GM12878 (cell line): ENCODE measurements around the gene CIB2. TPM values are rescaled to one million over a fixed set of nuclear protein-coding genes. Genes with fewer than 3 reads are reported as not detected.
A peak's percentile ranks its signal among the peaks of the same experiment; 100 is the strongest.

Experiments used
- ATAC-seq: fragments of 200-7000 bp; cut with Tn5 transposase; 3 replicates; pipeline ENCODE4 v1.9.1; 2020; ENCODE audit warnings: mild to moderate bottlenecking, moderate library complexity
- BruUV-seq: library from RNA; stranded (reverse); fragments of 400-500 nt; replicated peaks from 2 replicates; lab custom pipeline; 2021; lab: Mats Ljungman, UMichigan
- CTCF ChIA-PET: fragments of 300-600 bp; sonication (Branson Sonifier 250); formaldehyde crosslinking; extraction: SDS; loops from one replicate; lab custom pipeline; 2021; ENCODE audit warnings: inconsistent platforms; lab: Yijun Ruan, JAX
- POLR2A ChIA-PET: fragments of 350-600 bp; formaldehyde crosslinking; extraction: SDS; loops from one replicate; lab custom pipeline; 2021; ENCODE audit warnings: inconsistent platforms; lab: Charles Lee
- RAD21 ChIA-PET: fragments of 300-600 bp; sonication (Branson Sonifier 250); formaldehyde crosslinking; loops from one replicate; lab custom pipeline; 2023; ENCODE audit warnings: antibody characterized with exemption; ENCODE audit not compliant: unreplicated experiment; lab: Charles Lee
- SMC1A ChIA-PET: fragments of 300-600 bp; sonication (Branson Sonifier 250); formaldehyde crosslinking; loops from one replicate; lab custom pipeline; 2023; ENCODE audit not compliant: unreplicated experiment, uncharacterized antibody; lab: Charles Lee
- DNase-seq: peaks from one replicate; pipeline ENCODE4 v3.0.0-alpha.2; 2011; ENCODE audit warnings: low read depth, low spot score
- FAIRE-seq: peaks from 3 replicates; lab custom pipeline; 2011; peaks lifted over from hg19 to GRCh38; lab: Jason Lieb, UNC
- H2AFZ ChIP-seq: 2 replicates; pipeline ENCODE4 v1.6.0; 2011; ENCODE audit warnings: low read depth, low read length, control low read depth; ENCODE audit not compliant: control insufficient read depth
- H3K27ac ChIP-seq: 2 replicates; pipeline ENCODE4 v1.5.1; 2011; ENCODE audit warnings: control low read depth; ENCODE audit not compliant: control insufficient read depth, insufficient read depth
- H3K27me3 ChIP-seq, 2 experiments: replicated peaks in 1 of 2; 2 replicates each; pipeline versions ENCODE4 v1.6.0 to v1.6.1; 2011; ENCODE audit warnings: low read length in 1 of 2; ENCODE audit not compliant: control insufficient read depth in 2 of 2, insufficient read depth in 2 of 2
- H3K36me3 ChIP-seq, 2 experiments: 2 replicates each; pipeline ENCODE4 v1.5.1; 2011; ENCODE audit warnings: low read length in 1 of 2; ENCODE audit not compliant: control insufficient read depth in 2 of 2, insufficient read depth in 2 of 2
- H3K4me1 ChIP-seq: 2 replicates; pipeline ENCODE4 v1.6.1; 2011; ENCODE audit warnings: mild to moderate bottlenecking, low read length, moderate library complexity, mixed read lengths; ENCODE audit not compliant: control insufficient read depth, insufficient read depth
- H3K4me2 ChIP-seq: 2 replicates; pipeline ENCODE4 v1.6.0; 2011; ENCODE audit warnings: control low read depth; ENCODE audit not compliant: control insufficient read depth, insufficient read depth
- H3K4me3 ChIP-seq: fragments of 200-600 bp; sonication (generic); 2 replicates; pipeline ENCODE4 v1.5.1; 2016
- H3K79me2 ChIP-seq: 2 replicates; pipeline ENCODE4 v1.6.0; 2011; ENCODE audit warnings: low read length; ENCODE audit not compliant: control insufficient read depth, insufficient read depth
- H3K9ac ChIP-seq: 2 replicates; pipeline ENCODE4 v1.8.0; 2011; ENCODE audit warnings: low read length, control low read depth, mixed read lengths; ENCODE audit not compliant: control insufficient read depth, insufficient read depth
- H3K9me3 ChIP-seq: replicated peaks from 3 replicates; pipeline ENCODE4 v1.5.1; 2011; ENCODE audit warnings: mild to moderate bottlenecking, low read length; ENCODE audit not compliant: control insufficient read depth, insufficient read depth
- H4K20me1 ChIP-seq: 2 replicates; pipeline ENCODE4 v1.6.0; 2011; ENCODE audit not compliant: control insufficient read depth, insufficient read depth
- BRCA1 ChIP-seq: IDR thresholded peaks from 2 replicates; pipeline ENCODE4 v1.6.1; 2011; ENCODE audit warnings: low read depth, low read length, improper control_type of control experiment
- CEBPB ChIP-seq, 2 experiments: fragments of 150-350 bp in 1 of 2; IDR thresholded peaks; 2 replicates each; pipeline ENCODE4 v1.6.1; 2012 to 2014; ENCODE audit warnings: low read depth in 2 of 2, low read length in 2 of 2, borderline replicate concordance in 1 of 2, inconsistent platforms in 1 of 2
- CHD1 ChIP-seq: IDR thresholded peaks from 2 replicates; pipeline ENCODE4 v1.6.1; 2012; ENCODE audit warnings: low read depth, low read length, improper control_type of control experiment
- MEF2A ChIP-seq: IDR thresholded peaks from 2 replicates; pipeline ENCODE4 v1.6.1; 2011; ENCODE audit warnings: low read depth, mild to moderate bottlenecking, low read length, moderate library complexity; ENCODE audit not compliant: insufficient read depth
- MEF2B ChIP-seq: fragments of 450-650 bp; IDR thresholded peaks from 2 replicates; pipeline ENCODE4 v1.6.1; 2018; ENCODE audit warnings: mild to moderate bottlenecking, moderate library complexity; ENCODE audit not compliant: partially characterized antibody, poor library complexity, severe bottlenecking
- WGBS: methylation state at CpG from one replicate; pipeline ENCODE4 v1.1.6; 2016; ENCODE audit warnings: low lambda C conversion rate; ENCODE audit not compliant: insufficient replicate concordance, insufficient coverage; ENCODE audit errors: missing lambda C conversion rate; 5-methylcytosine and 5-hydroxymethylcytosine counted together
- in situ Hi-C: fragments of 300-500 bp; cut with MboI; formaldehyde crosslinking; loops from 9 replicates; pipeline ENCODE4 v1.14.3; 2018; ENCODE audit warnings: mixed read lengths
- intact Hi-C: fragments of 100-400 bp; cut with micrococcal nuclease; formaldehyde crosslinking; loops from one replicate; pipeline ENCODE4 v1.14.2; 2022; ENCODE audit not compliant: unreplicated experiment
- polyA plus RNA-seq, 11 experiments: library from polyadenylated mRNA; depleted of rRNA in 4 of 11; unstranded in 6 of 11; stranded (reverse) in 5 of 11; fragments of >200 nt; fragmentation: Nextera tagmentation in 4 of 11; fragmentation: Illumina TruSeq in 1 of 11; extraction: Ambion mirVana in 4 of 11; extraction: Trizol in 1 of 11; gene quantifications; 1 replicate in 1 of 11; 2 replicates in 10 of 11; pipeline versions ENCODE4 v1.2.1 to v1.2.3, GENCODE V29; 2011 to 2016; ENCODE audit warnings: inconsistent platforms in 2 of 11, missing spikeins in 2 of 11, low read depth in 1 of 11
- total RNA-seq, 4 experiments: library from RNA; depleted of rRNA in 3 of 4; stranded (reverse); fragments of >200 nt in 3 of 4; fragmentation: Illumina TruSeq in 1 of 4; extraction: Trizol in 1 of 4; gene quantifications; 2 replicates each; pipeline versions ENCODE4 v1.2.1 to v1.2.3, GENCODE V29; 2013 to 2021
- TF ChIP-seq, protein P1 (sequence below): fragments of 450-650 bp; IDR thresholded peaks from 2 replicates; pipeline ENCODE4 v1.6.1; 2017; ENCODE audit warnings: mild to moderate bottlenecking, moderate library complexity
- TF ChIP-seq, protein P2 (sequence below): fragments of 450-650 bp; formaldehyde crosslinking; IDR thresholded peaks from 2 replicates; pipeline ENCODE4 v1.4.0; 2022; ENCODE audit warnings: mild to moderate bottlenecking, moderate library complexity
- TF ChIP-seq, protein P3 (sequence below): IDR thresholded peaks from 2 replicates; pipeline ENCODE4 v1.6.1; 2012; ENCODE audit warnings: low read depth, low read length, improper control_type of control experiment
- TF ChIP-seq, protein P4 (sequence below): fragments of 450-650 bp; IDR thresholded peaks from 2 replicates; pipeline ENCODE4 v1.6.1; 2017; ENCODE audit warnings: low read depth, mild to moderate bottlenecking, moderate library complexity
- TF ChIP-seq, protein P5 (sequence below): fragments of 450-650 bp; IDR thresholded peaks from 2 replicates; pipeline ENCODE4 v1.6.1; 2016; ENCODE audit warnings: mild to moderate bottlenecking

CIB2 gene
- total and polyA plus RNA-seq, 10 of the 15 experiments (the other 5 are each of a cell fraction or from before 2014, with no cell fraction given): 0.56 to 12.1 (median 7.1) TPM

DNA sequence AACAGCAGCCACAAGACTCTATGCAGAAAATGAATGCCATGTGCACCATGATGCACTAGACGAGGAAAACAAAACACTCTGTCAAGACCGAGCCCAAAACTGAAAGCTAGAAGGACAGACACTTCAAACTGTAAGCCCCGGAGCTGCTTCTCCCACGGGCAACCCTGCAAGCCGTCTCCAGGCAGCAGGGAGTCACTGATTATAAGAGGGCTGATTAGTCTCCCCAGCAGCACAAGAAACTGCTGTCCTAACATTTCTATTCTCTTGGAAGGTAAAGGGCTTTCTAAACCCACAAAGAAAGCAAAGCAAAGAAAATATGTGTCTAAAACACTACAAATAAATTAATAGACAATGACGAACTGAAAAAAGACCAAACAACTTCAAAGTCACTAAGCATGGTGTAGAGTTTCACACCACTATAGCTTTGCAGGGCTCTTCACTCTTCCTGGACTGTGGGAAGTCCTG, 69.2 kb downstream of the CIB2 start:
- DNase-seq (no peak), ATAC-seq (peak; percentile 60), FAIRE-seq (peak; percentile 68)
- H4K20me1 ChIP-seq: no peaks in the 10 kb centered on the region
- peak overlapping the region; percentile 93 for H3K4me2 ChIP-seq
- RAD21 ChIA-PET: interaction anchor here (0.9 to 3.7 kb wide), 11 partner anchors 11 to 50 kb away, joined by 3 to 48 read pairs (median 4); partner anchors contain the start of gene TBC1D2B
- peak overlapping the region; percentile 61 for H2AFZ ChIP-seq
- peaks cover 61% of the 10 kb centered on the region for H3K4me1 ChIP-seq
- H3K27me3 ChIP-seq: no peaks in the 10 kb centered on the region
- H3K9ac ChIP-seq: peak overlapping the region; percentile 62
- no TSS peak for BruUV-seq
- POLR2A ChIA-PET: interaction anchor here (0.5 to 5.7 kb wide), 7 partner anchors 7 to 98 kb away, joined by 3 to 50 read pairs (median 9); no protein-coding TSS in a partner anchor
- intact Hi-C loops: no loop called here
- no peaks in the 10 kb centered on the region for H3K9me3 ChIP-seq
- peak overlapping the region; percentile 58 for H3K4me3 ChIP-seq
- SMC1A ChIA-PET: interaction anchor here (0.8 to 8.1 kb wide), 18 partner anchors 8 to 102 kb away, joined by 3 to 119 read pairs (median 6); no protein-coding TSS in a partner anchor
- CTCF ChIA-PET: interaction anchor here (0.8 to 8.2 kb wide), 13 partner anchors 9 to 192 kb away, joined by 3 to 87 read pairs (median 5); no protein-coding TSS in a partner anchor
- H3K27ac ChIP-seq: peak overlapping the region; percentile 92
- 0% methylated on average over 6 of the region's 6 CpGs for WGBS
- no peaks in the 10 kb centered on the region for H3K36me3 ChIP-seq
- in situ Hi-C loops: no loop called here
- peaks cover 97% of the 10 kb centered on the region for H3K79me2 ChIP-seq
- TF ChIP-seq, protein P1, sequence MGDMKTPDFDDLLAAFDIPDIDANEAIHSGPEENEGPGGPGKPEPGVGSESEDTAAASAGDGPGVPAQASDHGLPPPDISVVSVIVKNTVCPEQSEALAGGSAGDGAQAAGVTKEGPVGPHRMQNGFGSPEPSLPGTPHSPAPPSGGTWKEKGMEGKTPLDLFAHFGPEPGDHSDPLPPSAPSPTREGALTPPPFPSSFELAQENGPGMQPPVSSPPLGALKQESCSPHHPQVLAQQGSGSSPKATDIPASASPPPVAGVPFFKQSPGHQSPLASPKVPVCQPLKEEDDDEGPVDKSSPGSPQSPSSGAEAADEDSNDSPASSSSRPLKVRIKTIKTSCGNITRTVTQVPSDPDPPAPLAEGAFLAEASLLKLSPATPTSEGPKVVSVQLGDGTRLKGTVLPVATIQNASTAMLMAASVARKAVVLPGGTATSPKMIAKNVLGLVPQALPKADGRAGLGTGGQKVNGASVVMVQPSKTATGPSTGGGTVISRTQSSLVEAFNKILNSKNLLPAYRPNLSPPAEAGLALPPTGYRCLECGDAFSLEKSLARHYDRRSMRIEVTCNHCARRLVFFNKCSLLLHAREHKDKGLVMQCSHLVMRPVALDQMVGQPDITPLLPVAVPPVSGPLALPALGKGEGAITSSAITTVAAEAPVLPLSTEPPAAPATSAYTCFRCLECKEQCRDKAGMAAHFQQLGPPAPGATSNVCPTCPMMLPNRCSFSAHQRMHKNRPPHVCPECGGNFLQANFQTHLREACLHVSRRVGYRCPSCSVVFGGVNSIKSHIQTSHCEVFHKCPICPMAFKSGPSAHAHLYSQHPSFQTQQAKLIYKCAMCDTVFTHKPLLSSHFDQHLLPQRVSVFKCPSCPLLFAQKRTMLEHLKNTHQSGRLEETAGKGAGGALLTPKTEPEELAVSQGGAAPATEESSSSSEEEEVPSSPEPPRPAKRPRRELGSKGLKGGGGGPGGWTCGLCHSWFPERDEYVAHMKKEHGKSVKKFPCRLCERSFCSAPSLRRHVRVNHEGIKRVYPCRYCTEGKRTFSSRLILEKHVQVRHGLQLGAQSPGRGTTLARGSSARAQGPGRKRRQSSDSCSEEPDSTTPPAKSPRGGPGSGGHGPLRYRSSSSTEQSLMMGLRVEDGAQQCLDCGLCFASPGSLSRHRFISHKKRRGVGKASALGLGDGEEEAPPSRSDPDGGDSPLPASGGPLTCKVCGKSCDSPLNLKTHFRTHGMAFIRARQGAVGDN: peak; percentile 59
- TF ChIP-seq, protein P2, sequence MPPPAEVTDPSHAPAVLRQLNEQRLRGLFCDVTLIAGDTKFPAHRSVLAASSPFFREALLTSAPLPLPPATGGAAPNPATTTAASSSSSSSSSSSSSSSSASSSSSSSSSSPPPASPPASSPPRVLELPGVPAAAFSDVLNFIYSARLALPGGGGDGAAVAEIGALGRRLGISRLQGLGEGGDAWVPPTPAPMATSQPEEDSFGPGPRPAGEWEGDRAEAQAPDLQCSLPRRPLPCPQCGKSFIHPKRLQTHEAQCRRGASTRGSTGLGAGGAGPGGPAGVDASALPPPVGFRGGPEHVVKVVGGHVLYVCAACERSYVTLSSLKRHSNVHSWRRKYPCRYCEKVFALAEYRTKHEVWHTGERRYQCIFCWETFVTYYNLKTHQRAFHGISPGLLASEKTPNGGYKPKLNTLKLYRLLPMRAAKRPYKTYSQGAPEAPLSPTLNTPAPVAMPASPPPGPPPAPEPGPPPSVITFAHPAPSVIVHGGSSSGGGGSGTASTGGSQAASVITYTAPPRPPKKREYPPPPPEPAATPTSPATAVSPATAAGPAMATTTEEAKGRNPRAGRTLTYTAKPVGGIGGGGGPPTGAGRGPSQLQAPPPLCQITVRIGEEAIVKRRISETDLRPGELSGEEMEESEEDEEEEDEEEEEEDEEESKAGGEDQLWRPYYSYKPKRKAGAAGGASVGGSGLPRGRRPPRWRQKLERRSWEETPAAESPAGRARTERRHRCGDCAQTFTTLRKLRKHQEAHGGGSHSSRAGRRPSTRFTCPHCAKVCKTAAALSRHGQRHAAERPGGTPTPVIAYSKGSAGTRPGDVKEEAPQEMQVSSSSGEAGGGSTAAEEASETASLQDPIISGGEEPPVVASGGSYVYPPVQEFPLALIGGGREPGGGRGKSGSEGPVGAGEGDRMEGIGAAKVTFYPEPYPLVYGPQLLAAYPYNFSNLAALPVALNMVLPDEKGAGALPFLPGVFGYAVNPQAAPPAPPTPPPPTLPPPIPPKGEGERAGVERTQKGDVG (CRISPR knock-in tag): no peak
- no peak for TF ChIP-seq MEF2A
- TF ChIP-seq, protein P3, sequence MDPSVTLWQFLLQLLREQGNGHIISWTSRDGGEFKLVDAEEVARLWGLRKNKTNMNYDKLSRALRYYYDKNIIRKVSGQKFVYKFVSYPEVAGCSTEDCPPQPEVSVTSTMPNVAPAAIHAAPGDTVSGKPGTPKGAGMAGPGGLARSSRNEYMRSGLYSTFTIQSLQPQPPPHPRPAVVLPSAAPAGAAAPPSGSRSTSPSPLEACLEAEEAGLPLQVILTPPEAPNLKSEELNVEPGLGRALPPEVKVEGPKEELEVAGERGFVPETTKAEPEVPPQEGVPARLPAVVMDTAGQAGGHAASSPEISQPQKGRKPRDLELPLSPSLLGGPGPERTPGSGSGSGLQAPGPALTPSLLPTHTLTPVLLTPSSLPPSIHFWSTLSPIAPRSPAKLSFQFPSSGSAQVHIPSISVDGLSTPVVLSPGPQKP: no peak
- TF ChIP-seq, protein P4, sequence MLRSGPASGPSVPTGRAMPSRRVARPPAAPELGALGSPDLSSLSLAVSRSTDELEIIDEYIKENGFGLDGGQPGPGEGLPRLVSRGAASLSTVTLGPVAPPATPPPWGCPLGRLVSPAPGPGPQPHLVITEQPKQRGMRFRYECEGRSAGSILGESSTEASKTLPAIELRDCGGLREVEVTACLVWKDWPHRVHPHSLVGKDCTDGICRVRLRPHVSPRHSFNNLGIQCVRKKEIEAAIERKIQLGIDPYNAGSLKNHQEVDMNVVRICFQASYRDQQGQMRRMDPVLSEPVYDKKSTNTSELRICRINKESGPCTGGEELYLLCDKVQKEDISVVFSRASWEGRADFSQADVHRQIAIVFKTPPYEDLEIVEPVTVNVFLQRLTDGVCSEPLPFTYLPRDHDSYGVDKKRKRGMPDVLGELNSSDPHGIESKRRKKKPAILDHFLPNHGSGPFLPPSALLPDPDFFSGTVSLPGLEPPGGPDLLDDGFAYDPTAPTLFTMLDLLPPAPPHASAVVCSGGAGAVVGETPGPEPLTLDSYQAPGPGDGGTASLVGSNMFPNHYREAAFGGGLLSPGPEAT: peak; percentile 36; the same call in 1 of the 2 replicates
- TF ChIP-seq CEBPB (IDR thresholded peaks at IDR 0.05; ENCODE audit: borderline replicate concordance in 1 of 2, low read depth in 2 of 2, low read length in 2 of 2): no peak
- TF ChIP-seq BRCA1: no peak
- TF ChIP-seq, protein P5, sequence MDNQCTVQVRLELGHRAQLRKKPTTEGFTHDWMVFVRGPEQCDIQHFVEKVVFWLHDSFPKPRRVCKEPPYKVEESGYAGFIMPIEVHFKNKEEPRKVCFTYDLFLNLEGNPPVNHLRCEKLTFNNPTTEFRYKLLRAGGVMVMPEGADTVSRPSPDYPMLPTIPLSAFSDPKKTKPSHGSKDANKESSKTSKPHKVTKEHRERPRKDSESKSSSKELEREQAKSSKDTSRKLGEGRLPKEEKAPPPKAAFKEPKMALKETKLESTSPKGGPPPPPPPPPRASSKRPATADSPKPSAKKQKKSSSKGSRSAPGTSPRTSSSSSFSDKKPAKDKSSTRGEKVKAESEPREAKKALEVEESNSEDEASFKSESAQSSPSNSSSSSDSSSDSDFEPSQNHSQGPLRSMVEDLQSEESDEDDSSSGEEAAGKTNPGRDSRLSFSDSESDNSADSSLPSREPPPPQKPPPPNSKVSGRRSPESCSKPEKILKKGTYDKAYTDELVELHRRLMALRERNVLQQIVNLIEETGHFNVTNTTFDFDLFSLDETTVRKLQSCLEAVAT: 0 out of 2 replicates have a peak, but pooled peaks have one; percentile 46
- TF ChIP-seq MEF2B: peak; percentile 43
- TF ChIP-seq CHD1: no peak
